ENCODE data around the gene RP9. TPM values are rescaled to one million over a fixed set of nuclear protein-coding genes. Genes with fewer than 3 reads are reported as not detected.

The RP9 gene
- total and polyA plus RNA-seq, 9 of the 15 experiments (the other 6 are each of a cell fraction or from before 2014, with no cell fraction given), result 10.7 to 44.8 (median 33.4) TPM

DNA sequence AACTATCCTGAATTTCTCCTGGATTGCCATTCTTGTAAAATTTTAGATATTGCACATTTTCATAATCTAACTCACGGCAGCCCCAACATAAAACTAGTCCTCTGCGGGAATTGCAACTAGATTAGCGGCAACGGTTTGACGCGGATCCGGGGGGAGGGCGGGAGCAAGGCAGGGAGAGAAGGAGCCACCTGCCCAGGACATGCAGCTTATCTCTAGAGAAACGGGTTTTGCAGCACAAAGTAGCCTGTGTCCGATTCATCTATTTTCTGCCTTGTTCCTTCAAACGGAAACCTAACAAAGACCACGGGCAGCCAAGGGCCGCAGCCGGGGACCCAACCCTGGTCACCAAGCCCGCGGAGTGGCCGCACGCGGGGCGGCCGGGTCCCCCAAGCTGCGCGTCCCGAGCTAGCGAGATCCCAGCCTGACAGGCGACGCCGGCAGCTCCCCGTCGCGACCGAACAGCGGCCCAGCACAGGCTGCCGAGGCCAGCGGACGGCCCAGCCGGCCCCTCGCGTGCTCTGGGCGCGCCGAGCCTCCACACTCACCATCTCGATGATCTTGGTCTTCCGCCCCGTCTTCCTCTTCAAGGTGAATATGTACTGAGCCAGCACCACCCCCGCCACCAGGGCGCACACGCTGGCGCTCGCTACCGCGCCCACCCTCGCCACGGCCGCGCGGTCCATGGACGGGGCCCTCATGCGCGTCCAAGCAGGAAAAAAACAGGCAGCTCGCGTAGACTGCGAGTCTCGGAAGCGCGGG lies 47.0 kb downstream of the RP9 start, which contains the start of gene NT5C3A (continued):
- TF ChIP-seq ZNF232 (CRISPR knock-in tag; IDR thresholded peaks at IDR 0.05) (no peak), GATAD2B (IDR thresholded peaks at IDR 0.05; ENCODE audit: borderline replicate concordance) (no peak), RFX7 (CRISPR knock-in tag; IDR thresholded peaks at IDR 0.05) (no peak), PCBP2 (IDR thresholded peaks at IDR 0.05; ENCODE audit: low read depth, low read length, poor library complexity, severe bottlenecking) (no peak), ATF7 (IDR thresholded peaks at IDR 0.05) (0 out of 2 replicates have a peak, but pooled peaks have one; percentile 5), HMGN3 (IDR thresholded peaks at IDR 0.05; ENCODE audit: borderline replicate concordance, extremely low read depth, insufficient read length, low read depth, low read length) (peak; percentile 62), HCFC1 (IDR thresholded peaks at IDR 0.05; ENCODE audit: low read depth, low read length) (no peak), YBX1 (IDR thresholded peaks at IDR 0.05) (no peak), ZNF57 (CRISPR knock-in tag; IDR thresholded peaks at IDR 0.05) (no peak), RBM34 (IDR thresholded peaks at IDR 0.05; ENCODE audit: borderline replicate concordance, insufficient read depth, low read length) (no peak), RBM15 (IDR thresholded peaks at IDR 0.05; ENCODE audit: insufficient read depth, low read length) (no peak), ZBTB43 (CRISPR knock-in tag; IDR thresholded peaks at IDR 0.05) (no peak), MTA3 (IDR thresholded peaks at IDR 0.05; ENCODE audit: borderline replicate concordance) (0 out of 2 replicates have a peak, but pooled peaks have one; percentile 31), SIN3A (IDR thresholded peaks at IDR 0.05; ENCODE audit: borderline replicate concordance in 2 of 2, control insufficient read depth in 1 of 2, low read depth in 2 of 2, low read length in 2 of 2) (peak in 1 of 2 experiments; percentile 22; a peak in 1 of 4 replicates), BDP1 (IDR thresholded peaks at IDR 0.05; ENCODE audit: insufficient read depth, insufficient read length) (no peak), CHCHD3 (CRISPR knock-in tag; IDR thresholded peaks at IDR 0.05) (no peak), BCOR (IDR thresholded peaks at IDR 0.05) (no peak), SETDB1 (IDR thresholded peaks at IDR 0.05; ENCODE audit: low read length) (no peak), PURB (CRISPR knock-in tag; IDR thresholded peaks at IDR 0.05; ENCODE audit: low read depth) (no peak), ZNF282 (CRISPR knock-in tag; IDR thresholded peaks at IDR 0.05) (0 out of 2 replicates have a peak, but pooled peaks have one; percentile 22), RBM25 (IDR thresholded peaks at IDR 0.05; ENCODE audit: low read depth, low read length, severe bottlenecking) (no peak), MBD2 (IDR thresholded peaks at IDR 0.05; ENCODE audit: borderline replicate concordance, low read depth) (no peak), MCM7 (IDR thresholded peaks at IDR 0.05) (no peak), KAT7 (CRISPR knock-in tag; IDR thresholded peaks at IDR 0.05; ENCODE audit: borderline replicate concordance) (0 out of 2 replicates have a peak, but pooled peaks have one; percentile 9), SREBF2 (CRISPR knock-in tag; IDR thresholded peaks at IDR 0.05) (no peak), POLR2AphosphoS5 (IDR thresholded peaks at IDR 0.05; ENCODE audit: control insufficient read depth, insufficient read depth, low read depth, low read length) (peak; percentile 40; the same call in 1 of the 2 replicates)
- TF ChIP-seq, protein P1, sequence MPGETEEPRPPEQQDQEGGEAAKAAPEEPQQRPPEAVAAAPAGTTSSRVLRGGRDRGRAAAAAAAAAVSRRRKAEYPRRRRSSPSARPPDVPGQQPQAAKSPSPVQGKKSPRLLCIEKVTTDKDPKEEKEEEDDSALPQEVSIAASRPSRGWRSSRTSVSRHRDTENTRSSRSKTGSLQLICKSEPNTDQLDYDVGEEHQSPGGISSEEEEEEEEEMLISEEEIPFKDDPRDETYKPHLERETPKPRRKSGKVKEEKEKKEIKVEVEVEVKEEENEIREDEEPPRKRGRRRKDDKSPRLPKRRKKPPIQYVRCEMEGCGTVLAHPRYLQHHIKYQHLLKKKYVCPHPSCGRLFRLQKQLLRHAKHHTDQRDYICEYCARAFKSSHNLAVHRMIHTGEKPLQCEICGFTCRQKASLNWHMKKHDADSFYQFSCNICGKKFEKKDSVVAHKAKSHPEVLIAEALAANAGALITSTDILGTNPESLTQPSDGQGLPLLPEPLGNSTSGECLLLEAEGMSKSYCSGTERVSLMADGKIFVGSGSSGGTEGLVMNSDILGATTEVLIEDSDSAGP (CRISPR knock-in tag; IDR thresholded peaks at IDR 0.05), result no peak
